ENCODE data around the gene NEGR1.

NEGR1 gene

DNA sequence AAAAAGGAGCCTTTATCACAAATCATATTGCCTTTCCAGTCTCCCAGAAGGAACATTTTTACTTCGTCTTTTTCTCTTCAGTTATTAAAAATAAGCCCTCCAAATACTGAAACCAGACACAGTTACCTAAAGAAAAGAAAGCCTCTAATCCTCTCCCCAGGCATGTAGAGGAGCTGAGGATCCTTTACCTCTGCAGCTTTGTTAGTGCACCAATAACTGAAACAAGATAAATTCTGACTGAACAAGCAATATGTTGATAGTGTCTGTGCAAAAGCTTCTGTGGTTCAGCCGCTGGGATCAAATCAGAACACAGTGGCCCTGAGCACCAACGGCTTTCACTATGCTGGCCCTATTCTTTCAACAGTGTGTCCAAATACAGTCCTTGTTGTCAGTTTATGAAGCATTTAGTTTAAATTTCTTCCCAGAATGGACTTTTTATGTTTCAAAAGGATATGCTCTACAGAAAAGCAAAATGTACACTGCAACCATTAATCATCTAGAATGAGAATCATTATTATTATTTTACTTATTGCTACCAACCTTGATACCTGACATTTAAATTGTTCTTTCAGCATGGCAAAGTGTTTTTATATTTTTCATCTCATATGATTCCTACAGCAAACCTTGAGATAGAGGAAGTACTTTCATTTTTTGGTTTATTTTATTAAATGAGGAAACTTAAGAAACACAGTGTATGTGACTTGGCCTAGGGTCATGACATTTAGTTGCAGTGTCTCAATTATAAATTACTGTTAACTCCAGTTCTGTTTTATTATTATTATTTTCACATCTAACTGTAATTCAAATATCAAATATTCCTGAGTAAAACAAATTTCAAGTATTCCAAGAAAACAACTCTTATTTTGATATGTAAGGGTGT is 217.9 kb downstream of the NEGR1 start:
- H3K27me3 ChIP-seq (ENCODE audit: insufficient read depth, low read depth, severe bottlenecking) = no peaks in the 10 kb centered on the region
- TF ChIP-seq, protein P1, sequence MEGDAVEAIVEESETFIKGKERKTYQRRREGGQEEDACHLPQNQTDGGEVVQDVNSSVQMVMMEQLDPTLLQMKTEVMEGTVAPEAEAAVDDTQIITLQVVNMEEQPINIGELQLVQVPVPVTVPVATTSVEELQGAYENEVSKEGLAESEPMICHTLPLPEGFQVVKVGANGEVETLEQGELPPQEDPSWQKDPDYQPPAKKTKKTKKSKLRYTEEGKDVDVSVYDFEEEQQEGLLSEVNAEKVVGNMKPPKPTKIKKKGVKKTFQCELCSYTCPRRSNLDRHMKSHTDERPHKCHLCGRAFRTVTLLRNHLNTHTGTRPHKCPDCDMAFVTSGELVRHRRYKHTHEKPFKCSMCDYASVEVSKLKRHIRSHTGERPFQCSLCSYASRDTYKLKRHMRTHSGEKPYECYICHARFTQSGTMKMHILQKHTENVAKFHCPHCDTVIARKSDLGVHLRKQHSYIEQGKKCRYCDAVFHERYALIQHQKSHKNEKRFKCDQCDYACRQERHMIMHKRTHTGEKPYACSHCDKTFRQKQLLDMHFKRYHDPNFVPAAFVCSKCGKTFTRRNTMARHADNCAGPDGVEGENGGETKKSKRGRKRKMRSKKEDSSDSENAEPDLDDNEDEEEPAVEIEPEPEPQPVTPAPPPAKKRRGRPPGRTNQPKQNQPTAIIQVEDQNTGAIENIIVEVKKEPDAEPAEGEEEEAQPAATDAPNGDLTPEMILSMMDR (IDR thresholded peaks at IDR 0.05; ENCODE audit: low read depth, low read length) = no peak
- DNase-seq = peak; percentile 17
- no peak overlapping the region for H3K4me3 ChIP-seq (ENCODE audit: low read depth, low read length)
- H3K36me3 ChIP-seq = no peaks in the 10 kb centered on the region
- no peaks in the 10 kb centered on the region for H3K9me3 ChIP-seq (ENCODE audit: severe bottlenecking)
- H3K27ac ChIP-seq = peak overlapping the region; percentile 39

DNA sequence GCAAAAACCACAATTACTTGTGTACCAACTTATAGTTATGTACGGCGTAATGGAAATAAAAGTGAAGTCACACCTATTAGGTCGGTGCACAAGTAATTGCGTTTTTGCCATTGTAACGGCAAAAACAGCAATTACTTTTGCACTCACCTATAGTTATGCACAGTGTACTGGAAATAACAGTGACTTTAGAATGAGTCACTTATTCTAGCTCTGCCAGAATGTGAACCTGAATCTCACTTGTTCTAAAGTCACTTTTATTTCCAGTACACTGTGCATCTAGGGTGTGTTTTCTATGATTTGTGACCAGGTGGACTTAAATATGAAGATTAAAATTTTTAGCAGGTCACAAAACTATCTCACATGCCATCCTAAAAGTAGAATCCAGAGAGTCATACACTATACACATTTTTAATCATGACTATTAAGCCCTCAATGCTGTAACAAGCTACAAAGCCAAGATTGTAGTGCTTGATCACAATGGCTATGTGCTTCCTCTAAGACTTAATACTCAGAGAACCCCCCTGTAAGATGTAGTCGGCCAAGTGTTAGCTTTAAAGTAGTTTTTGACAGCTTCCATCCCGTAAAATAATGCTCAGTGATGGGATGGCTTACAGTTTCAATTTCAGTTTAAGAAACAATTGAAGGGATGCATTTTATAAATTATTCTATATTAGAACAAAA is 218.8 kb downstream of the NEGR1 start:
- Histone ChIP-seq H3K27me3 (ENCODE audit: insufficient read depth, low read depth, severe bottlenecking) (no peaks in the 10 kb centered on the region), H3K9me3 (ENCODE audit: severe bottlenecking) (no peaks in the 10 kb centered on the region), H3K4me3 (ENCODE audit: low read depth, low read length) (no peak overlapping the region), H3K27ac (no peak overlapping the region), H3K36me3 (no peaks in the 10 kb centered on the region)
- no peak for DNase-seq
- TF ChIP-seq, protein P1 (IDR thresholded peaks at IDR 0.05; ENCODE audit: low read depth, low read length) = no peak

DNA sequence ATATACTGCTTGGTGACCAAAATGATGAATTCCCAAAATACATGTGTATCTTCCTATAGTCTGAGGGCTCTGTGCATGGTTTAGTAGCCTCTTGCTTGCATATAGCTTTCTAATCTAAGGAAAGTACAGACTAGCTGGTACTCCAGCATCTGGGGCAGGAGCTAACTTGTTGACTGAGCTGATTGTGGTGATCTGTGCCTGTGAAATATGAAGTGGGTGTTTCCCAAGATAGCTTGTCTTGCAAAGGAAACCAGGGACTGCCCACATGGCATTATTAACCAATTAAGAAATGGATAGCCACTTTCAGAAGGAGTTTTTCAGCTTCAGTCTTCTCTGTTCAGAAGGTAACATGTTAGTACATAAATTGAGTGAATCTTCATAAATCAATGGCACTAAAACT is 219.8 kb downstream of the NEGR1 start:
- Histone ChIP-seq H3K9me3 (ENCODE audit: severe bottlenecking) (no peaks in the 10 kb centered on the region), H3K36me3 (no peaks in the 10 kb centered on the region), H3K4me3 (ENCODE audit: low read depth, low read length) (no peak overlapping the region), H3K27ac (no peak overlapping the region), H3K27me3 (ENCODE audit: insufficient read depth, low read depth, severe bottlenecking) (no peaks in the 10 kb centered on the region)
- DNase-seq = peak; percentile 14
- TF ChIP-seq, protein P1 (IDR thresholded peaks at IDR 0.05; ENCODE audit: low read depth, low read length) = no peak

DNA sequence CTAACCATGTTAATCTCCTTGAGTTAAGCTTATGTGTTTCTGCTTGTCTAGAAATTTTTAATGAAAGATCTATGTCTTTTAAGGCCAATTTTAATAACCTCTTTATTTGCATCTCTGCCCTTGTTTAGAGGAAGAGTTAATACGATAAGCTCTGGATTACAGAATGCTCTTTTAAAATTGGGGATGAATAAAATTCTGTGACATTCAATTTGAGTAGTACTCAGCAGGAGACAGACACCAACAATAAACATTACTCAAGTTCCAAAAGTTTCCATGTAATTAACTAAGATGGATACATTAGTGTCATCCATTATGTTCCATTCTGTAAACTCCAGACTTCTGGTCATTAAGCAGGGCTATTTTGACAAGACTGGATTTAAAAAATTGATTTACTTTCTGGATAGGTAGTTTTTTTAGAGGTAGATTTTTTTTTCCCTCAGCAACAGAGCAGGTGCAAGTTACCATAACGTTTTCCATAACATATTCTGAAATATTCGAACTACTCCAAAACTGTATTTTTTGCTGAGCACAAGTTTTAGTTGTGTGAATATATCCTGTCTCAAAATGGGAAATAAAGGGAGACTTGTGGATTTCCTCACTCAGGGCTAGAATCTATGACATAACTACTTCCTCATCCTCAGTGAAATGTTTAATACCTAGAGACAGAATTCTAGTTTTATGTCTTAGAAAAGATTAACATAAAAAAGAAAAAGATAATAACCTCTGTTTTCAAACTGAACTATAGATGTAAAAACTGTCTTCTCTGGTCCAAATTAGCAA is 221.7 kb downstream of the NEGR1 start:
- Histone ChIP-seq H3K27me3 (ENCODE audit: insufficient read depth, low read depth, severe bottlenecking) (no peaks in the 10 kb centered on the region), H3K9me3 (ENCODE audit: severe bottlenecking) (no peaks in the 10 kb centered on the region), H3K36me3 (no peaks in the 10 kb centered on the region), H3K27ac (peak overlapping the region; percentile 58), H3K4me3 (ENCODE audit: low read depth, low read length) (no peak overlapping the region)
- DNase-seq = no peak
- TF ChIP-seq, protein P1 (IDR thresholded peaks at IDR 0.05; ENCODE audit: low read depth, low read length) = no peak

DNA sequence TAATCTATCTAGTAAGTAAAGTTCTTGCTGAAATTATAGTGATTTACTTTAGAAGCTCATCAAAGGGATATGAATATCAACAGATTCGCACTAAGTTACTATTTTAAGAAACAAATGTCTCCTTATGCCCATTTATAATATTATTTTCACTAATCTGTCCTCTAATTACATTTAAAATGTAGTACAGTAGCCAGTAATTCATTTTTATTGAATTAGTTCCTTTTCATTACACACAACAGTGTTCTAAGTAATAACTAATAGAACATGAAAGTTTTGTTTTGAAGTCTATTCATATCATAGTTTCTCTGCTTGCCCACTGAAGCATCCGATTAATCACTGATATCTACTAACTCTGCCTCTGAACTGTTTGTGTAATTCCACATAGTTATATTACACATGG is 225.8 kb downstream of the NEGR1 start:
- no peaks in the 10 kb centered on the region for H3K9me3 ChIP-seq (ENCODE audit: severe bottlenecking)
- H3K36me3 ChIP-seq = no peaks in the 10 kb centered on the region
- no peak overlapping the region for H3K4me3 ChIP-seq (ENCODE audit: low read depth, low read length)
- TF ChIP-seq, protein P1 (IDR thresholded peaks at IDR 0.05; ENCODE audit: low read depth, low read length) = no peak
- no peaks in the 10 kb centered on the region for H3K27me3 ChIP-seq (ENCODE audit: insufficient read depth, low read depth, severe bottlenecking)
- H3K27ac ChIP-seq = no peak overlapping the region
- no peak for DNase-seq

Data from WERI-Rb-1 (cell line).